Measurements from ENCODE around the gene ZBTB49. TPM values are rescaled to one million over a fixed set of nuclear protein-coding genes. Genes with fewer than 3 reads are reported as not detected.

Gene ZBTB49
- total and polyA plus RNA-seq, 2 of the 4 experiments (the other 2 are of a cell fraction): 3.2 to 4.8 TPM

DNA sequence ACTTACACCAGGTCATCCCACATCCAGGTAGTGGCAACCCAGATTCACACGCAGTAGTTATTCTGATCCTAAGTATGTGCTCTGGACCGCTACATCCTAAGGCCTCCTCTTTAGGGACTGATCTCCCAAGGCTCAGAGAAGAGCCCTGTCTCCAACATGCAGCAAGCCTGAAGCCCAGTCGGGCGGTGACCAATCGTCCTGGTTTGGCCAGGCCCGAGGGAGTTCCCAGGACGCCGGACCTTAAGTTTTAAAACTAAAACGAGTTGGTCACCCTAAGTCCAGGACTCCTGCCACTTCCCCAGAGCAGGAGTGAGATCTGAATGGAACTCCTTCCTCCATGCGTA is 482 bp upstream of the ZBTB49 start:
- Histone ChIP-seq H4K91ac (ENCODE audit: insufficient read depth, low read depth, low read length) (peak overlapping the region; percentile 77), H3K23ac (ENCODE audit: low read depth, low read length) (peak overlapping the region; percentile 74), H3K27ac (ENCODE audit: insufficient read depth, low read length) (peak overlapping the region; percentile 54), H2BK15ac (ENCODE audit: low read depth, low read length) (no peak overlapping the region), H2BK120ac (ENCODE audit: low read depth, low read length) (no peak overlapping the region), H3K14ac (replicated peaks; ENCODE audit: low read depth, low read length) (peak overlapping the region; percentile 43), H3K27me3 (ENCODE audit: control insufficient read depth, insufficient read depth, low read length) (no peaks in the 10 kb centered on the region), H3K4me1 (ENCODE audit: control insufficient read depth, insufficient read depth, low read length) (peaks cover 6% of the 10 kb centered on the region), H3K79me1 (ENCODE audit: low read depth in 1 of 2, low read length in 2 of 2) (peaks cover 57 to 79% of the 10 kb centered on the region in 2 experiments), H3K9me3 (ENCODE audit: control insufficient read depth, insufficient read depth, low read length) (no peaks in the 10 kb centered on the region), H2BK5ac (ENCODE audit: low read depth, low read length, poor library complexity, severe bottlenecking) (peak overlapping the region; percentile 17), H4K5ac (ENCODE audit: low read depth, low read length) (no peak overlapping the region; the same call in 1 of the 2 replicates), H3K18ac (ENCODE audit: low read depth, low read length) (no peak overlapping the region), H2AK9ac (replicated peaks; ENCODE audit: low read depth, low read length, poor library complexity) (peak overlapping the region; percentile 77), H3K9me1 (ENCODE audit: insufficient read depth, low read length) (peaks cover 17% of the 10 kb centered on the region; the same call in 1 of the 2 replicates), H4K20me1 (ENCODE audit: insufficient read depth, low read length) (peaks cover 15% of the 10 kb centered on the region; the same call in 1 of the 2 replicates), H2BK20ac (ENCODE audit: low read depth, low read length) (no peak overlapping the region), H3K9ac (ENCODE audit: low read depth, low read length) (peak overlapping the region; percentile 80), H2AK5ac (ENCODE audit: low read depth, low read length) (0 out of 2 replicates have a peak overlapping the region, but pooled peaks have one; percentile 23), H4K8ac (ENCODE audit: low read depth in 2 of 2, low read length in 2 of 2) (peak overlapping the region; percentile 52 to 59; a peak in 3 of 4 replicates), H3K4me3 (ENCODE audit: insufficient read depth, low read depth, low read length) (peak overlapping the region; percentile 89), H2AFZ (replicated peaks; ENCODE audit: low read length, poor library complexity) (peak overlapping the region; percentile 99), H3K4me2 (ENCODE audit: low read depth, low read length) (peak overlapping the region; percentile 93), H3K36me3 (ENCODE audit: control insufficient read depth, insufficient read depth, low read length) (peaks cover 4% of the 10 kb centered on the region; the same call in 1 of the 2 replicates), H3K4ac (ENCODE audit: low read depth, low read length) (peak overlapping the region; percentile 55; the same call in 1 of the 2 replicates), H3K56ac (ENCODE audit: extremely low read depth, insufficient read depth, low read length) (peak overlapping the region; percentile 38)
- intact Hi-C loops (cut with micrococcal nuclease) (no loop called here), dilution Hi-C loops (cut with HindIII; ENCODE audit: low sequenced_read_pairs, unreplicated experiment) (no loop called here), in situ Hi-C loops (cut with MboI; ENCODE audit: low sequenced_read_pairs) (no loop called here)
- no TSS peak for BruUV-seq (replicated peaks)
- no peak for DNase-seq
- peak; percentile 59 for ATAC-seq (ENCODE audit: low read depth)
- ChIA-PET CTCF (no interaction called here), POLR2A (ENCODE audit: unreplicated experiment) (no interaction called here)
- TF ChIP-seq CEBPB (IDR thresholded peaks at IDR 0.05; ENCODE audit: low read depth, low read length): no peak
- TF ChIP-seq NFE2L2 (IDR thresholded peaks at IDR 0.05; ENCODE audit: low read depth, low read length): no peak
- TF ChIP-seq MXI1 (IDR thresholded peaks at IDR 0.05; ENCODE audit: borderline replicate concordance, low read depth, low read length): no peak
- no peak for TF ChIP-seq FOS (IDR thresholded peaks at IDR 0.05; ENCODE audit: low read depth, low read length)
- 0% methylated on average over 3 of the region's 10 CpGs; no CpG with 5 or more reads in 1 of the 2 experiments for WGBS, 2 experiments (ENCODE audit: extremely low coverage in 2 of 2, insufficient read length in 1 of 2)

All from IMR-90 (cell line).